Caki2 (cell line): ENCODE measurements around the gene SELENOF. TPM values are rescaled to one million over a fixed set of nuclear protein-coding genes. Genes with fewer than 3 reads are reported as not detected.

Experiments
- DNase-seq: peaks from one replicate; pipeline ENCODE4 v3.0.0-alpha.2; 2015; ENCODE audit warnings: low read depth
- in situ Hi-C: cut with HindIII; loops from 2 replicates; pipeline ENCODE4 v1.10.0; 2016; ENCODE audit warnings: low sequenced_read_pairs, low pct_unique_long_range_greater_than_20kb, mixed read lengths
- total RNA-seq: library from RNA; depleted of rRNA; stranded (reverse); fragments of >200 nt; shearing (Covaris generic); gene quantifications from 2 replicates; pipeline ENCODE4 v1.2.3, GENCODE V29; 2014; ENCODE audit warnings: low replicate concordance; rRNA removed

Gene SELENOF
- 251 and 268 TPM in 2 replicates for total RNA-seq

GRCh38 chr1:86913896-86914600 lies at the start of gene SELENOF:
SELENOF (minus strand) TSS chr1:86914126; CDS start chr1:86914111, 15 bp downstream.
- peak; percentile 100 for DNase-seq
- in situ Hi-C loops: no loop called here

- no peak for DNase-seq
- in situ Hi-C loops: no loop called here
These were observed 46.6 kb upstream of the SELENOF start for GRCh38 chr1:86960548-86960947.

- in situ Hi-C loops: no loop called here
These were observed 43.3 kb upstream of the SELENOF start for GRCh38 chr1:86957221-86957620.

GRCh38 chr1:86956221-86956620 lies 42.3 kb upstream of the SELENOF start:
- no peak for DNase-seq
- in situ Hi-C loops: no loop called here

More at GRCh38 chr1:86957221-86957620, 43.3 kb upstream of the SELENOF start:
- DNase-seq: no peak

- in situ Hi-C loops: no loop called here
These were observed 41.8 kb upstream of the SELENOF start for GRCh38 chr1:86955678-86956077.

GRCh38 chr1:86953167-86953566 lies 39.2 kb upstream of the SELENOF start:
- in situ Hi-C loops: no loop called here
- DNase-seq: no peak

More at GRCh38 chr1:86955678-86956077, 41.8 kb upstream of the SELENOF start:
- DNase-seq: no peak

GRCh38 chr1:86951430-86951829 lies 37.5 kb upstream of the SELENOF start:
- no peak for DNase-seq
- in situ Hi-C loops: no loop called here

- in situ Hi-C loops: no loop called here
- no peak for DNase-seq
These were observed 36.9 kb upstream of the SELENOF start for GRCh38 chr1:86950712-86951419.

- DNase-seq: no peak
- in situ Hi-C loops: no loop called here
These were observed 34.3 kb upstream of the SELENOF start for GRCh38 chr1:86948212-86948611.

GRCh38 chr1:86942743-86943142 lies 28.8 kb upstream of the SELENOF start:
- in situ Hi-C loops: no loop called here
- DNase-seq: no peak

- DNase-seq: no peak
- in situ Hi-C loops: no loop called here
These were observed 28.1 kb upstream of the SELENOF start for GRCh38 chr1:86942042-86942441.

GRCh38 chr1:86940599-86940998 lies 26.7 kb upstream of the SELENOF start:
- no peak for DNase-seq
- in situ Hi-C loops: no loop called here

GRCh38 chr1:86939406-86939805 lies 25.5 kb upstream of the SELENOF start:
- in situ Hi-C loops: no loop called here
- no peak for DNase-seq

GRCh38 chr1:86938855-86939254 lies 24.9 kb upstream of the SELENOF start:
- DNase-seq: no peak
- in situ Hi-C loops: no loop called here

- DNase-seq: no peak
- in situ Hi-C loops: no loop called here
These were observed 24.5 kb upstream of the SELENOF start for GRCh38 chr1:86938450-86938849.

GRCh38 chr1:86933562-86934377 lies 19.8 kb upstream of the SELENOF start:
- no peak for DNase-seq
- in situ Hi-C loops: no loop called here

GRCh38 chr1:86933051-86933450 lies 19.1 kb upstream of the SELENOF start:
- no peak for DNase-seq
- in situ Hi-C loops: no loop called here

- in situ Hi-C loops: no loop called here
These were observed 14.9 kb upstream of the SELENOF start for GRCh38 chr1:86928819-86929218.

GRCh38 chr1:86926883-86927282 lies 13.0 kb upstream of the SELENOF start:
- DNase-seq: no peak
- in situ Hi-C loops: no loop called here

More at GRCh38 chr1:86928819-86929218, 14.9 kb upstream of the SELENOF start:
- DNase-seq: no peak
